ENCODE measurements around the gene PROCA1.

- TF ChIP-seq POLR2A (IDR thresholded peaks at IDR 0.05) (no peak), CTCF (IDR thresholded peaks at IDR 0.05) (no peak)
Measured at GRCh38 chr17:28667870-28668269, 43.8 kb downstream of the PROCA1 start.
